C4-2B (cell line): ENCODE results near the gene C16orf95.

Experiments used
- CTCF ChIP-seq: fragments of 450-650 bp; conservative IDR thresholded peaks from 2 replicates; pipeline ENCODE4 v1.5.1; 2017; ENCODE audit warnings: mild to moderate bottlenecking
- ZFX ChIP-seq: fragments of 450-650 bp; IDR thresholded peaks from 2 replicates; pipeline ENCODE4 v1.6.1; 2017

GRCh38 chr16:87320510-87321227, 3.5 kb upstream of the C16orf95 start:
- TF ChIP-seq CTCF (no peak), ZFX (no peak)
